Measurements from ENCODE around the gene VAPA.

Gene VAPA

DNA sequence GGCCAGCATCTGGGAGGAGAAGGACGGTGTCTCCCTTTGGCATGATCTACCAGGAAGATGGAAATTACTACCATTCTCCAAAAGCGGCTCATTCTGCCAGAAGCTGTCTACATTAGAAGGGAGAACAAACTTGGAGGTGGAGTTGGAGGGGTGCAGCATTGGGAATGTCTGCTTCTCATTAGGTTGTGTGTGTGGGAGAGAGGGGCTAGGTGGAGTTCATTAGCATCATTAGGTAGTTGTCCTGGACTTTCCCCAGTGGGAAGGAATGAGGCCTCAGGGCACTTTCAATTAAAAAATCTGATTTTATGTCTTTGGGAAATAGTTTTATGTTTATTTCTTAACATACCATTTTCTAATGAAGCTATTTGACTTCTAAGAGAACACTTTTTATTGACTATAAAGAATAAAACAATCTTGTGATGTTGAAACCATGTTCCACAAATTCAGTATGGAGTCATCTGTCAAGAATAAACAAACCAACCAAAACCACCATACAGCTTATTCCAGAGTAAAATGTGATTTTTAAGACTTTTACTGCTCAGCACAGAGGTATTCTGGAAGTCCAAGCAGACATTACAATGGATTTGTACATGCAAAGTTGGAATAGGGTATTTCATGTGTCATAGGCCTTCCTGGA is 60.6 kb downstream of the VAPA start:
- DNase-seq (ENCODE audit: low spot score) = no peak

DNA sequence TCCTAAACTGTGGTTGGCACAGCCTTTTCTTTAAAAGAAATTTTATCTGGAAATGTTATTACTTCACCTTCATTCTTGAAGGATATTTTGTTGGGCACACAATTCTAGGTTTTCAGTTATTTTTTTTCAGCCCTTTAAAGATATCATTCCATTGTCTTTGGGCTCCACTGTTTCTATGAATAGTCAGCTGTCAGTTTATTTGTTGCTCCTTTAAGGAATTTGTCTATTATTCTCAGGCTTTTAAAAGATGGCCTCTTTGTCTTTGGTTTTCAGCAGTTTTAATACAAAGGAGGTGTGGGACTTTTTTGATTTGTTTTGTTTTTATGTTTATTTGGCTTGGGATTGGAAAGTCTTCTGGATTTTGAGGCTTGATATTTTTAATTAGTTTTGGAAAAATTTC is 61.8 kb downstream of the VAPA start:
- DNase-seq (ENCODE audit: low spot score) = no peak

DNA sequence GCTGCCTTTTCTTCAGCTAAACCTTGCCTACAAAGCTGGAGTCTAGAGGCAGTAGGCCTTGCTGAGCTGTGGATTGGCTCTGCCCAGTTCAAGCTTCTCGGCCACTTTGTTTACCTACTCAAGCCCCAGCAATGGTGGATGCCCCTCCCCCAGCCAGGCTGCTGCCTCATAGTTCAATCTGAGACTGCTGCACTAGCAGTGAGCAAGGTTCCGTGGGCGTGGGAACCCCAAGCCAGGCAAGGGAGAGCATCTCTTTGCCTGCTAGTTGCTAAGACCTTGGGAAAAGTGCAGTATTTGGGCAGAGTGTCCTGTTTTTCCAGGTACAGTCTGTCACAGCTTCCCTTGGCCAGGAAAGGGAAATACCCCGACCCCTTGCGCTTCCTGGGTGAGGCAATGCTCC is 68.9 kb downstream of the VAPA start:
- DNase-seq (ENCODE audit: low spot score) = no peak

DNA sequence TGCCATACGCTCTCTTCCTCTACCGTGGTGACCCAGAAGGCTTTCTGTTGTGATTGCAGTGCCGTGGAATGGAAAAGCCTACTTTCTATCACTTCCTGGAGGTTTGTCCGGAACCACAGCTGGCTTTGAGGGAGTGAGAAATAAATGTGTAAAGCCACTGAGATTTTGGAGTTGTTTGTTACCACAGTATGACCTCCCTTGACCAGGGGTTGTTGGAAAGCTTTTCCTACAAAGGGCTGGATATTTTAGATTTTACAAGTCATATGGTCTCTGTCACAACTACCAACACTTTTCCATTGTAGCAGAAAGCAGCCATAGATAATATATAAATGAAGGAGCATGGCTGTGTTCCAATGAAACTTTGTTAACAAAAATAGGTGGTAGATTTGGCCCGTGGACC is 70.3 kb downstream of the VAPA start:
- DNase-seq (ENCODE audit: low spot score) = no peak

DNA sequence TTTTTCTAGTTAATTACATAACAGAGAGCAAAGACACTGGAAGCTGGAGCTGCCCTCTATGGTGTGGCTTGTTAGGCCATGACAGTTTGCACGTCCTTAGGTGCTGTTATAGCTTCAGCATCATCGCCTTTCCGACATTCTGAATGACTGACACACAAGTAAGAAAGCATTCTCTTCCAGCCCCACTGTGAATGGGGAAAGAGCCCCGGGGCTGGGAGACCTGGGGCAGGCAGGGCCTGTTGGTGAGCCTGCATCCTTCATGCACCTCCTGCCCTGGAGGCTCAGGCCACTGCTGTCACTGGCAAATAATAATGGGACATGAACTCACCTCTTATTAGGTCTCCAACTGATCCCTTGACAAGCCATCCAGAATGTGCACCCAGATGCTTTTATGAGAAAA is 71.8 kb downstream of the VAPA start:
- DNase-seq (ENCODE audit: low spot score) = no peak

DNA sequence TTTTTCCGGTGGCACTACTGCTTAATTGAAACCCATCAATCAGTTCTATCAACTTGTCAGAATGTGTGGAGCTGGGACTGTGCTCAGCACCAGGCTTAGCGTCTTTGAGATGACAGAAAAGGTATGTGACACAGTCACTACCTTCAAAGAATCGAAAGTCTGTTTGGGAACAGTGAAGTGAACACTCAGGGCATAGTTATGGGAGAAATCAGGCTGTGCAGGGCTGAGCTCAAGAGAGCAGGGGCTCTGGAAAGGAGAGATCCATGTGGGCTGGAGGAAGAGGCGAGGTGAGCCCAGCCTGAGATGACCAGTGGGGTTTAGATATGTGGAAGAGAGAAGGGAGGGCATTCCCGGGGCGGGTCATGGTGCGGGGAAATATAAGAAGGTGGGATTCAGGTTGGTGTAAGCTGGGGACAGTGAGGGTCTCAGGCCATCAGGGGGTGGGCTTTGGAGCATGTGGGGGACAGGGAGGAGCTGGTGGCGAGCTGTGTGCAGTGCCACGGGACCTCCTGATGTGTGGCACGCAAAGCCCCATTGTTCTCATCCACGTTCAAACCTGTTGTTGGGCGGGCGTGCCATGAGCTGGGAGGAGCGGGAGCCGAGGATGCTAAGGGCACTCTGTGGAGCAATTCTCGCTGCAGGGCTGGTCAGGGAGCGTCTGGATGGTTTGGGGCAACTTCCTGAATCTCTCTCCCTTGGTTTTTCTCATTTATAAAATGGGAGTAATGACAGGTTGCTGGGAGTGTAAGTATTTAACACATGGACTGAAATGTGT is 72.5 kb downstream of the VAPA start:
- no peak for DNase-seq (ENCODE audit: low spot score)

DNA sequence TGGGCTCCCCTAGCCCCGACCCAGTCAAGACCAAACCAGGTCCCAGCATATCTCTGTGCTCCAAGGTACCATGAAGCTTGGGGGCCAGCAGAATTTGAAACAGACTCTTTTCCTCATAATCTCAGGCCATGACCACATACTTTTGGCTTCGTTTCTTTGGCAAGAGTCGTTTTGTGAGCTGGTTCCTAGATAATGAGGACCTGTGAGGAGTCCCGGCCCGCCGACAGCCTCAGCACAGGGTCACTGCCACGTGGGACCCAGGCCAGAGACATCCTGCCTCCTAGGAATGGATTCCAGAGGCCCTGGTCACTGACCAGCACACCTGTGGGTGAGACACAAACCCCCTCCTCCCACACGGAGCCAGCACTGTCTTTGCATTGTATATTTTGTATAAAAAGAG is 73.5 kb downstream of the VAPA start:
- no peak for DNase-seq (ENCODE audit: low spot score)

DNA sequence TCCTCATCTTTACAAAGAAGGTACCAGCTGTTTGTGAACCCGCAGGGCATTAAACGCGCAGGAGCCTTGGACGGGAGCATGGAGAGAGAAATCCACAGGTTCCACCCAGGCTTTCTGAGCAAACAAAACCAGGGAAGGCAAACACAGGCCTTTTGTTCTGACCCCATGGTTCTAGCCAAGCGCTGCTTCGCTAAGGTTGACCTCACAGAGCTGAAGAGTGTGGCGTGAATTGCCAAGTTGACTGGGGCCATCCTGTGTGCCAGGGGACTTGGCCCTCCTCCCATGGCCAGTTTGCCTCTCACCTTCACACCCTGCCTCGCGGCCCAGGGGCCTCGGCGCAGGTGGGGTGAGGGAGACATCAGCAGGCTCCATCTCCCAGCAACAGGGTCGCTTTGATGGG is 74.1 kb downstream of the VAPA start:
- DNase-seq (ENCODE audit: low spot score) = no peak

DNA sequence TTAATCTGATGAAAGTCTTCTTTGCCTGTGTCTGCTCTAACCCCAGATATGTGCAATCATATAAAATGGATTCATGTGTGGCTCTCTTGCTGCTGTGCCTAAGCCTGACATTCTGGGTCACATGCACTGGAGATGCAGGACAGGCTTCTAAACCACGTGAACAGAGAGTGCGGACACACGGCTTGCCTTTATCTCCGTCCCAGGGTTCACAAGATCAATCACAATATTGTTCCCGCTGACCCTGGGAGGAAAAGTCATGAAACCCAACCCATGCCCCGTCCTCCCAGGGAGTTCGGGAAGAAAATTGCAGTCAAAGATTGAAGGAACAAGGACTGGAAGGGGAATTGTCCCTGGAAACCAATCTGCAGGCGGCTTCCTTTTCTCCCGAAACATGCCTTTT is 74.8 kb downstream of the VAPA start:
- DNase-seq (ENCODE audit: low spot score) = no peak

DNA sequence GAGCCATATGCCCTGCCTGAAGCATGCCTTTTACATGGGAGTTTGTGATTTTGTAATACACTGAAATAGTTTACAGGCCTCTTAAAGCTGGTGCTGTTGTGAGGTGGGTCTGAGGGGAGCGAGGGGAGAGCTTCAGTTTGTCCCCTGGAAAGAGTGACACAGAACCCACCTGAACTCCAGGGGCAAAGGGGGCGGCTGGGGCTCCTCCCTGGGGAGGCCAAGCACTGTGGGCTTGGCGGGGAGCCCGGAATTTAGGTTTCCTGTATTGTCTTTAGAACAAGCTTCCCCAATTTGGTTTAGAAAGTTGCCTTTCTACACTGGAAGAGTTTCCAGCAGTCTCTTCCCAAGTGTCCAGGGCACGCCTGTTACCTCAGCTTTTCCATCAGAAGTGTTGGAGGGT is 75.7 kb downstream of the VAPA start:
- no peak for DNase-seq (ENCODE audit: low spot score)

DNA sequence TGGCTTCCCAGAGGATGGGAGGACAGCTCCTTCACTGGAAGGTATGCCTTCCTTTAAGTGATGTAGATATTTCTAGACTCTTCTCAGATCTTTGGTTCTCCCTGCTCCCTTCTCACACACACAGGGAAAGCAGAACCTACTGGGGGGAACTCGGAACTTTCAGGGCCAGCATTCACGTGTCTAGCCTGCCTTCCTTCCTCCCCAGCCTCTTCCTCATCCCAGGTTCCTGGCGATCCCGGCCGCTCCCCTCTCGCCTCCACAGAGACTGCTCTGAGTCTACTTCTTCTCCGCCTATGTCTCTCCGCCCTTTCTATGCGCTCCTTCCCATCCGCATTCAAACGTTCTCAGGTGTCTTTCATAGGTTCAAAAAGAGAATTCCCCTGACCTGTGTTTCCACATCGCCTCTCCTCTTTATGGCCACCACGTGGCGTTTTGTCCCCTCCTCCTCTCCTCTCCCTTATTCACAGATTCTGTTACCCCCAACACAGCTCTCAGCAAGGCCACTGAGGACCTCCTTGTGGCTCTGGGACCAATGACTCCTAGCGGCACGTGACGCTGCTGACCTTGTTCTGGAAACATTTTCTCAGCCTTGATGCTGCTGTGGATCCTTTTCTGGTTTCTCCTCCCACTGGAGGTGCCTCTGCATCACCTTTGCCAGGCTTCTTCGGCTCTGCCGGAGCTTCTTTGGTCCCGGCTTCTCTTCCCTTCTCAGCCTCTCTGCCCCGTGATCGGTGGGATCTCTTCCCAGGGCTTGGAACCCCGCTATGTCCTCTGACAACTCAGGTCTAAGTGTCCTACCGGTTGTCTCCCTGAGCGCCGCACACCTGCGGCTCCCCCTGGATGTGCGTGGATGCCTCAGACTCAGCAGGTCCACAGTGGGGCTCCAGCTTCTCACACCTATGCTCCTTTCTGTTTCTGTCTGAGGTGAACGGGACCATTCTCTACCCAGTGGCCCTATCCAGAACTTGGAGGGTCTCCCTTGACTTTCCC is 77.5 kb downstream of the VAPA start:
- DNase-seq (ENCODE audit: low spot score) = no peak

DNA sequence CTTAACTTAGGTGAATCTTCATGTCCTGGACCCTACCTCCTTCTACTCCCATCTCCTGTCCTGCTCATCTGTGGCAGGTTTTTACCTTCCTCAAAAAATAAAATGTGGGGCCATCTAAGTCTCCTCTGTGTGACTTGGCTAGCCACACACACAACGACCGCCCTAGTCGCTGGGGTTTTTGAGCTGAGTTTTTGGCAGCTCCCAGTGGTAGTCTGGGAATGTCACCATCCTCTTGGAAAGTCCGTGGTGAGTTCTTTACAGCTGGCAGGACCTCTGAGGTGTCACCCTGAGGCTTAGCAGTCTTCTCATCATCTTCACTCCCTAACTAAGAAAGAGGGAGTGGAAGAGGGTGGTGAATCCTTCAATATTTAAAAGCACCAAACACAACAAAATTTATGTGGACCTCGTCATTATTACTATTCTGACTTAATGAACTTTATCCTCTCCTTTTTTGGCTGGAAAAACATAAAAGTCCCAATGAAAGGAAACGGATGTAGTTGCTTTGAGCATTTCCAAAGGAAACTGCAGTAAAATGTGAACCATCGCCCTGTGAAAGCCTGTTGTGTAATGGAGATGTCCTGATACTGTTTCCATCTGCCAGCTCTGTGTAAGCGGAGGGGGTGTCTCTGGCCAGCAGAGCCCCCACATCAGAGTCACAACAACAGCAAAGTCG is 78.6 kb downstream of the VAPA start:
- no peak for DNase-seq (ENCODE audit: low spot score)

DNA sequence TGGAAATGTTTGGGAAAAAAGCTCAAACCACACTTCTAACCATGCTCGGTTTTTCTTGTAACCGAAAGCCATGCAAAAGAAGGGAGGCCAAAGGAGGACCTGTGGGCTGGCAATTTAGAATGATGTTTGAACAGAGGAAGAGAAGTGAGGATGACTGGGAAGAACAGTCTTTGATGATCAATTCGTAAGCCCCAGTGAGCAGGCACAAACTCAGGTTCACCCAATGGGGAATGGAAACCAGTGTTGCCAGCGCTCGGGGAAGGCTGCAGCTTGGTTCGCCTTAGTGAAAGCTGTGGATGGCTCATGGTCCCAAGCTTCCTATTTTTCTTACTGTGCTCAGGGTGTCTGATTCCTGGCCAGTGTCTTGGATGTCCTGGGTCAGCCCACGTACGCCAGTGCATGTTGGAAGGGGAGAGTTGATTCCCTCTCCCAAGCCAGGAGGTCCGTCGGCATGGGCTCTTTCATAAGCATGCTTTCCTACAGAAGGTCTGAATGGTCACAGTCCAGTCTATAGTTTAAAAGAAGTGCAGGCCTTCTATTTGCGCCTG is 79.2 kb downstream of the VAPA start:
- no peak for DNase-seq (ENCODE audit: low spot score)

DNA sequence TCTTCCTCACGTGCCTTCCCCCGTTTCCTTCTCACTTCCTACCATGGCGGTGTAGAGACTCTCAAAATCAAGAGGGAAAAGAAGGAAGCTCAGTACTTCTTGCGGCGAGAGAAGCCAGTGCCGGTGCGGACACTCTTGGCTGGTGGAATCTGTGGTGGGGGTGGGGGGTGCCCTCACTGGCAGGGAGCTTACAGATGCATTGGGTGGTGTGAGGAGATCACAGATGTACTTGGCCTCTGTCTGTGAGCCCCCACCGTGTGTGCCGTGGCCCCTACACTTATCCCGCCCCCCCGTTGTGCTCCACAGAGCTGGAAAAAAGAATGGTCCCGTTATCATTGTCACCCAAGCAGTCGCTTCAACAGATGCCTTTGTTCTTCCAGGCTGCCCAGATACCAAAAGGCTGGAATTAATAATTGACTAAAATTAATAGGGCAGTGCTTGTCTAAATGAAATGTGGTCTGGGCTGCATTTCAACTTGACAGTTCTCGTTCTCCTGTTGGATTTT is 79.8 kb downstream of the VAPA start:
- DNase-seq (ENCODE audit: low spot score) = no peak

DNA sequence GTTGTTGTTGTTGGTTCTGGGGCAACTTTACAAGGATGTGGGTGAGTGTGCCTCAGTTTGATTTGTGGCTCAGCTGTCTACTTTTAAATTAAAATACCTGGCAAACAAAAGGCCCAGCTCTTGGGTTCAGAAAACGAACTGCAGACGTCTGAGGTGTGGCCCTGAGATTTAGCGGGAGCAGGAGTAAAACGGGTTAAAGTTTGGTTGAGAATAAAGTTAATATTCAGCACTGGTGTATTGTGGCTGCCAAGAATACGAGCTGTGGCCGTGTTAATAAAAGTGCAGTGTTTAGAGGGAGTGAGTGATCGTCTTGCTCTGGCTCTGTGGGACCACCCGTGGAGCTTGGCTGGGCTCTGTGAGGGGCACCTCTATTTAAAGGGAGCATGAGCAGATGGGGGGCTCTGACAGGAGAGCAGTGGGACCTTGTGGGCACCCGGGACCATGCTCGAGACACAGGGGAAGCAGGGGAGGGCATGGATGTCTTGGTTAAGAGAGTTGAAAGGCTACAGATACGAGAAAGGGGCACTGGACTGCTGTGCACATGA is 80.3 kb downstream of the VAPA start:
- DNase-seq (ENCODE audit: low spot score) = no peak

DNA sequence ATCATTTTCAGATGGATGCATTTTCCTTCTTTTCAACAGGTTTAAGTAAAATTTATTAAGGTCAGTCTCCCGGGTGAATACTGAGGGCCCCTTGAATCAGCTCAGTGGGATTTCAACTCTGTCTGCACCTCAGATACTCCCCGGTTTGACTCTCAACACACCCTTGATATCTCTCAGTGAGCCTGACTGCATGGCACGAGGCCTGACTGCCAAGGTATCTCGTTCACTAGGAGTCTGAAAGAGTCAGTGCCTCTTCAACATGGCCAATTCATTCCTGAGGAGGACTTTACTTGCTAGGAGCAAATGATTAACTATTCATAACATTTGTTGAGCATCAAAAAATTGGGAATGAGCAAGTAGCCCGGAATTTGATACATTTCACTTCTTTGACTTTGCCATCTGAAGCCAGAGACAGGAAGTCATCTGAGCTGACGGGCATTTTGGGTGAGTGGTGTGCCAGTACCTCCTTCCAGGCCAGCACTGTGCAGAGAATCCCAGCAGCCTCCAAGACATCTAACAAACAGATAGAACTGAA is 81.0 kb downstream of the VAPA start:
- DNase-seq (ENCODE audit: low spot score) = no peak

DNA sequence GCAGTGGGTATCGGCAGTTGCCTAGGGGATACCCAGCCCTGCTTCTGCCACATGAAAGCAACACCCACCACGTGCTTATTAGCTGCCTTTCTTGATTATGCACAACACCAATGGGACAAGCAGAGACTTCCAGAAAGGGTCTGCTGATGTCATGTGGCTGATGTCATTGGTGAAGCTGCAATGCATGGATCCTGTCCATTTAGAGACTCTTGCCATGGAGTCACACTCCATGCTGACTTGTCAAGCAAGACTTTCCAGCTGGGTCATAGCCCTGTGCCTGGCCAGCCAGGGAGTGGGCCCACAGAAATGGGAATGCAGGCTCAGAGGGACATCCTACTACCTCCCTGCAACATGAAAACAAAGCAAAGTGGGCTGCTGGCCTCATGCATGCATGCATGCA is 81.8 kb downstream of the VAPA start:
- DNase-seq (ENCODE audit: low spot score) = no peak

DNA sequence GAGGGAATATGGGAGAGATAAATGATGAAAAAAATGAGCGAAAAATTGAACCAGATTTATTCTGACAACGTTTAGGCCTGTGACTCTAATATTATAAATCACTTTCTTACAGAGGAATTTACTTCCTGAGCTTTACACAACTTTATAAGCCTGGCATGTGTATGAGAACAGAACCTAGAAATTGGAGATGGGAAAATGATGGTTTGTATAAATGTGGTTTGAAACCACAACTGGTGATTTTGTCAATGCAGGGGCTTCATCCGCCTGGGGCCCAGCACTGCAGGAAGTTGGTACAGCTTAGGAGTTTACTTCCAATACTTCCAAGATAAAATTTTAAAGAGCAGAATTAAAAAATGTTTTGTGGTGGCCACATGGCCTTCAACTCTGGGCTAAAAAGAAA is 82.3 kb downstream of the VAPA start:
- no peak for DNase-seq (ENCODE audit: low spot score)

DNA sequence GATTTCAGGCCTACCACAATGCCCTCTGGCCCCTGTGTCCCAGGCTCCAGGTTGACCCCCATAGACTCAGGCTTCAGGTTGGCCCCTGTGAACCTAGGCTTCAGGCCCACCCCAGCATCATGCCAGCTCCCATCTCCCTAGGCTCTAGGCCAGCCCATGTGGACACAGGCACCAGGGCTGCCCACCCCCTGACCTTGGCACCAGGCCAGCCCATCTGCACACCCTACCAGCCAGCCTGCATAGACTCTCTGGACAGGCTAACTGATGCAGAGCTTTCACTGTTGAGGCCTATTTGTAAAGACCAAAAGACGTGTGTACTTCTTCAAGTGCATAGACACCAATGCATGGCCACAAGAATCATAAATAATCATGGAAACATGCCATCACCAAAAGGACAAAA is 83.9 kb downstream of the VAPA start:
- no peak for DNase-seq (ENCODE audit: low spot score)

DNA sequence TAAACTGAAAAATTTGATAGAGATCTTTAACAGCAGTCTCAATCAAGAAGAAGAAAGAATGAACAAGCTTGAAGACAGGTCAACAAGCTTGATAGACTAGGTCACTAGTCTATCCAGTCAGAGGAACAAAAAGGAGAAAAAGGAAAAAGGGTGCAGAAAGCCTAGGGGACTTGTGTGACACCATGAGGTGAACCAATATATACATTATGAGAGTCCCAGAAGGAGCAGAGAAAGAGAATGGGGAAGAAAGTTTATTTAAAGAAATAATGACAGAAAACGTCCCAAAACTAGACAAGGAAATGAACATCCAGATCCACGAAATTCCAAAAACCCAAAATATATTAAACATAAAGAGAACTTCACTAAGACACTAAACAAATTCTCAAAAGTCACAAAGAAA is 84.5 kb downstream of the VAPA start:
- no peak for DNase-seq (ENCODE audit: low spot score)

DNA sequence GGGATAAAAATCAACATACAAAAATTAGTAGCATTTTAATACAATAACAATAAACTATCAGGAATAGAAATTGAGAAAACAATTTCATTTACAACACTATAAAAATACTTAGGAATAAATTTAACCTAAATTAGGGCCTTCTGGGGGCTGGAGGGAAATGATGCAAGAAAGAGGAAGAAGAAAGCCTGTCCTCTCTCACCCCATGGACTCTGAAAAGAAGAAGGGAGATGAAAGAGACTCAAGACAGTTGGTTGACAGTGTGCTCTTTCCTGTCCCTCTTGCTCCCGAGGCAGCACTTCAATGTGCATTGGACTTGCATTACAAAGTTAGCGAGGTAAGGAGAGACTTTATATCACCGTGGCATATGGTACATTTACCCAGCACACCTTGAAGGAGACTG is 88.5 kb downstream of the VAPA start:
- DNase-seq (ENCODE audit: low spot score) = no peak
